K562 (cell line): ENCODE measurements around the gene POU2F3. TPM values are rescaled to one million over a fixed set of nuclear protein-coding genes. Genes with fewer than 3 reads are reported as not detected.

ENCODE experiments used
- ARID3A ChIP-seq: IDR thresholded peaks from 2 replicates; pipeline ENCODE4 v1.6.1; 2012; ENCODE audit warnings: low read depth, low read length, improper control_type of control experiment, borderline replicate concordance
- BMI1 ChIP-seq: fragments of 150-350 bp; IDR thresholded peaks from 2 replicates; pipeline ENCODE4 v1.6.1; 2014; ENCODE audit warnings: low read length
- CEBPZ ChIP-seq: fragments of 150-350 bp; IDR thresholded peaks from 2 replicates; pipeline ENCODE4 v1.6.1; 2014; ENCODE audit warnings: low read depth, mild to moderate bottlenecking, low read length, borderline replicate concordance
- DPF2 ChIP-seq: fragments of 450-650 bp; IDR thresholded peaks from 2 replicates; pipeline ENCODE4 v1.6.1; 2016
- ELK3 ChIP-seq: fragments of 450-650 bp; formaldehyde crosslinking; IDR thresholded peaks from 2 replicates; pipeline ENCODE4 v1.4.0; 2020; ENCODE audit warnings: mild to moderate bottlenecking
- ERF ChIP-seq: fragments of 450-650 bp; formaldehyde crosslinking; IDR thresholded peaks from 2 replicates; pipeline ENCODE4 v1.4.0; 2020; ENCODE audit warnings: mild to moderate bottlenecking, mixed read lengths
- GATA2 ChIP-seq: sonication (generic); formaldehyde crosslinking; IDR thresholded peaks from 2 replicates; pipeline ENCODE4 v1.4.0; 2020; ENCODE audit warnings: mild to moderate bottlenecking, missing genetic modification reagents
- L3MBTL2 ChIP-seq: fragments of 450-650 bp; IDR thresholded peaks from 2 replicates; pipeline ENCODE4 v1.6.1; 2016; ENCODE audit warnings: mild to moderate bottlenecking, moderate library complexity
- NCOA1 ChIP-seq: fragments of 450-650 bp; IDR thresholded peaks from 2 replicates; pipeline ENCODE4 v1.6.1; 2016; ENCODE audit warnings: low read depth
- SIX5 ChIP-seq, 2 experiments: IDR thresholded peaks; 2 replicates each; pipeline ENCODE4 v1.6.1; 2011; ENCODE audit warnings: low read length in 2 of 2, borderline replicate concordance in 1 of 2, low read depth in 1 of 2, mild to moderate bottlenecking in 1 of 2, moderate library complexity in 1 of 2; ENCODE audit not compliant: insufficient read depth in 1 of 2
- TEAD2 ChIP-seq: fragments of 450-650 bp; IDR thresholded peaks from 2 replicates; pipeline ENCODE4 v1.6.1; 2016; ENCODE audit warnings: missing genetic modification characterization, control low read depth, missing compliant biosample characterization
- ZBTB26 ChIP-seq: fragments of 450-650 bp; formaldehyde crosslinking; IDR thresholded peaks from 2 replicates; pipeline ENCODE4 v1.4.0; 2022; ENCODE audit warnings: missing genetic modification characterization
- ZNF384 ChIP-seq: IDR thresholded peaks from 2 replicates; pipeline ENCODE4 v1.6.1; 2012; ENCODE audit warnings: low read depth, low read length, improper control_type of control experiment
- ZNF395 ChIP-seq: fragments of 200-800 bp; sonication (Bioruptor generic); IDR thresholded peaks from 2 replicates; pipeline ENCODE4 v1.6.1; 2017; ENCODE audit warnings: missing genetic modification characterization, missing compliant biosample characterization
- ZNF41 ChIP-seq: fragments of 250-450 bp; sonication (Bioruptor Pico); conservative IDR thresholded peaks from 2 replicates; pipeline ENCODE4 v1.4.0; 2020; ENCODE audit warnings: mild to moderate bottlenecking
- ZNF518B ChIP-seq: fragments of 250-450 bp; sonication (Bioruptor Pico); IDR thresholded peaks from 2 replicates; pipeline ENCODE4 v1.5.0; 2021; ENCODE audit warnings: mild to moderate bottlenecking, moderate library complexity
- polyA plus RNA-seq, 8 experiments: library from polyadenylated mRNA; depleted of rRNA in 4 of 8; stranded (reverse) in 5 of 8; unstranded in 3 of 8; fragments of >200 nt; fragmentation: Nextera tagmentation in 2 of 8; fragmentation: Illumina TruSeq in 1 of 8; extraction: Ambion mirVana in 2 of 8; extraction: Trizol in 1 of 8; gene quantifications; 2 replicates each; pipeline versions ENCODE4 v1.2.1 to v1.2.3, GENCODE V29; 2011 to 2014; ENCODE audit warnings: inconsistent platforms in 1 of 8, missing spikeins in 1 of 8
- total RNA-seq, 7 experiments: library from RNA; depleted of rRNA in 6 of 7; stranded (reverse); fragments of >200 nt in 6 of 7; fragmentation: Illumina TruSeq in 2 of 7; extraction: Trizol in 2 of 7; gene quantifications; 2 replicates each; pipeline versions ENCODE4 v1.2.1 to v1.2.3, GENCODE V29; 2011 to 2021; ENCODE audit warnings: low replicate concordance in 1 of 7

Gene POU2F3
- total and polyA plus RNA-seq, 9 of the 15 experiments (the other 6 are each of a cell fraction or from before 2014, with no cell fraction given) = not detected

- TF ChIP-seq NCOA1 (peak; percentile 65), DPF2 (peak; percentile 97), ARID3A (peak; percentile 98), L3MBTL2 (no peak), CEBPZ (no peak), ZNF518B (no peak), TEAD2 (tag) (no peak), ZNF41 (CRISPR knock-in tag) (no peak), ZBTB26 (no peak), ZNF395 (no peak), SIX5 (IDR thresholded peaks at IDR 0.05; ENCODE audit: borderline replicate concordance in 1 of 2, insufficient read depth in 1 of 2, low read depth in 1 of 2, low read length in 2 of 2) (no peak), GATA2 (CRISPR knock-in tag) (peak; percentile 88), ZNF384 (no peak), ERF (CRISPR knock-in tag) (no peak), BMI1 (no peak), ELK3 (CRISPR knock-in tag) (no peak)
Observed at GRCh38 chr11:120339394-120339890, 99.5 kb downstream of the POU2F3 start (continued).
